K562 (cell line): ENCODE results near the gene CHD6. TPM values are rescaled to one million over a fixed set of nuclear protein-coding genes. Genes with fewer than 3 reads are reported as not detected.

ENCODE experiments used
- HMGXB4 ChIP-seq: sonication (generic); formaldehyde crosslinking; IDR thresholded peaks from 2 replicates; pipeline ENCODE4 v1.8.1; 2023; ENCODE audit warnings: mild to moderate bottlenecking, missing genetic modification reagents
- NCOA1 ChIP-seq: fragments of 450-650 bp; IDR thresholded peaks from 2 replicates; pipeline ENCODE4 v1.6.1; 2016; ENCODE audit warnings: low read depth
- NR3C1 ChIP-seq: sonication (generic); formaldehyde crosslinking; IDR thresholded peaks from 2 replicates; pipeline ENCODE4 v1.8.1; 2022; ENCODE audit warnings: missing genetic modification reagents
- OTX1 ChIP-seq: fragments of 450-650 bp; formaldehyde crosslinking; IDR thresholded peaks from 2 replicates; pipeline ENCODE4 v1.4.0; 2022; ENCODE audit warnings: mild to moderate bottlenecking
- RAD51 ChIP-seq: fragments of 450-650 bp; IDR thresholded peaks from 2 replicates; pipeline ENCODE4 v1.7.1; 2016; ENCODE audit warnings: low read depth, mild to moderate bottlenecking, borderline replicate concordance
- RBFOX2 ChIP-seq: fragments of 200-400 bp; formaldehyde crosslinking; IDR thresholded peaks from 2 replicates; pipeline ENCODE4 v1.6.1; 2017; ENCODE audit warnings: low read depth, mild to moderate bottlenecking, low read length, moderate library complexity
- RERE ChIP-seq: sonication (generic); formaldehyde crosslinking; IDR thresholded peaks from 2 replicates; pipeline ENCODE4 v1.8.0; 2023; ENCODE audit warnings: missing genetic modification reagents, mild to moderate bottlenecking, borderline replicate concordance
- SMC3 ChIP-seq: conservative IDR thresholded peaks from 2 replicates; pipeline ENCODE4 v1.6.1; 2011; ENCODE audit warnings: low read depth, low read length, improper control_type of control experiment; ENCODE audit not compliant: insufficient read depth
- ZFPM2 ChIP-seq: fragments of 250-450 bp; sonication (Bioruptor Pico); IDR thresholded peaks from 2 replicates; pipeline ENCODE4 v1.5.1; 2022; ENCODE audit warnings: mild to moderate bottlenecking
- ZKSCAN1 ChIP-seq: fragments of 150-350 bp; IDR thresholded peaks from 2 replicates; pipeline ENCODE4 v1.6.1; 2016; ENCODE audit warnings: low read depth, low read length
- ZNF174 ChIP-seq: fragments of 250-450 bp; sonication (Bioruptor Pico); IDR thresholded peaks from 2 replicates; pipeline ENCODE4 v1.4.0; 2020; ENCODE audit warnings: mild to moderate bottlenecking
- ZNF253 ChIP-seq: fragments of 250-450 bp; sonication (Bioruptor Pico); conservative IDR thresholded peaks from 2 replicates; pipeline ENCODE4 v1.6.1; 2021; ENCODE audit warnings: mild to moderate bottlenecking
- polyA plus RNA-seq, 8 experiments: library from polyadenylated mRNA; depleted of rRNA in 4 of 8; stranded (reverse) in 5 of 8; unstranded in 3 of 8; fragments of >200 nt; fragmentation: Nextera tagmentation in 2 of 8; fragmentation: Illumina TruSeq in 1 of 8; extraction: Ambion mirVana in 2 of 8; extraction: Trizol in 1 of 8; gene quantifications; 2 replicates each; pipeline versions ENCODE4 v1.2.1 to v1.2.3, GENCODE V29; 2011 to 2014; ENCODE audit warnings: inconsistent platforms in 1 of 8, missing spikeins in 1 of 8
- total RNA-seq, 7 experiments: library from RNA; depleted of rRNA in 6 of 7; stranded (reverse); fragments of >200 nt in 6 of 7; fragmentation: Illumina TruSeq in 2 of 7; extraction: Trizol in 2 of 7; gene quantifications; 2 replicates each; pipeline versions ENCODE4 v1.2.1 to v1.2.3, GENCODE V29; 2011 to 2021; ENCODE audit warnings: low replicate concordance in 1 of 7
- TF ChIP-seq, protein P1 (sequence below): fragments of 450-650 bp; formaldehyde crosslinking; IDR thresholded peaks from 2 replicates; pipeline ENCODE4 v1.4.0; 2022; ENCODE audit warnings: mild to moderate bottlenecking, moderate library complexity
- TF ChIP-seq, protein P2 (sequence below), 2 experiments: fragments of 450-650 bp; conservative IDR thresholded peaks; 2 replicates each; pipeline ENCODE4 v1.6.1; 2017; ENCODE audit warnings: mild to moderate bottlenecking in 2 of 2, moderate library complexity in 2 of 2
- TF ChIP-seq, protein P3 (sequence below): fragments of 200-400 bp; formaldehyde crosslinking; IDR thresholded peaks from 2 replicates; pipeline ENCODE4 v1.6.1; 2017; ENCODE audit warnings: mild to moderate bottlenecking, low read depth, low read length, moderate library complexity

CHD6 gene
- total and polyA plus RNA-seq, 9 of the 15 experiments (the other 6 are each of a cell fraction or from before 2014, with no cell fraction given) = 3.9 to 24.2 (median 12.8) TPM

GRCh38 chr20:41617902-41618806, at the start of gene CHD6 (continued):
- no peak for TF ChIP-seq RAD51
- TF ChIP-seq, protein P1, sequence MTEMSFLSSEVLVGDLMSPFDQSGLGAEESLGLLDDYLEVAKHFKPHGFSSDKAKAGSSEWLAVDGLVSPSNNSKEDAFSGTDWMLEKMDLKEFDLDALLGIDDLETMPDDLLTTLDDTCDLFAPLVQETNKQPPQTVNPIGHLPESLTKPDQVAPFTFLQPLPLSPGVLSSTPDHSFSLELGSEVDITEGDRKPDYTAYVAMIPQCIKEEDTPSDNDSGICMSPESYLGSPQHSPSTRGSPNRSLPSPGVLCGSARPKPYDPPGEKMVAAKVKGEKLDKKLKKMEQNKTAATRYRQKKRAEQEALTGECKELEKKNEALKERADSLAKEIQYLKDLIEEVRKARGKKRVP (CRISPR knock-in tag) = no peak
- no peak for TF ChIP-seq ZKSCAN1
- TF ChIP-seq HMGXB4 = no peak
- TF ChIP-seq, protein P2, sequence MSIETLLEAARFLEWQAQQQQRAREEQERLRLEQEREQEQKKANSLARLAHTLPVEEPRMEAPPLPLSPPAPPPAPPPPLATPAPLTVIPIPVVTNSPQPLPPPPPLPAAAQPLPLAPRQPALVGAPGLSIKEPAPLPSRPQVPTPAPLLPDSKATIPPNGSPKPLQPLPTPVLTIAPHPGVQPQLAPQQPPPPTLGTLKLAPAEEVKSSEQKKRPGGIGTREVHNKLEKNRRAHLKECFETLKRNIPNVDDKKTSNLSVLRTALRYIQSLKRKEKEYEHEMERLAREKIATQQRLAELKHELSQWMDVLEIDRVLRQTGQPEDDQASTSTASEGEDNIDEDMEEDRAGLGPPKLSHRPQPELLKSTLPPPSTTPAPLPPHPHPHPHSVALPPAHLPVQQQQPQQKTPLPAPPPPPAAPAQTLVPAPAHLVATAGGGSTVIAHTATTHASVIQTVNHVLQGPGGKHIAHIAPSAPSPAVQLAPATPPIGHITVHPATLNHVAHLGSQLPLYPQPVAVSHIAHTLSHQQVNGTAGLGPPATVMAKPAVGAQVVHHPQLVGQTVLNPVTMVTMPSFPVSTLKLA (conservative IDR thresholded peaks at IDR 0.05) = peak; percentile 54 to 68; a peak in 3 of 4 replicates
- TF ChIP-seq, protein P3, sequence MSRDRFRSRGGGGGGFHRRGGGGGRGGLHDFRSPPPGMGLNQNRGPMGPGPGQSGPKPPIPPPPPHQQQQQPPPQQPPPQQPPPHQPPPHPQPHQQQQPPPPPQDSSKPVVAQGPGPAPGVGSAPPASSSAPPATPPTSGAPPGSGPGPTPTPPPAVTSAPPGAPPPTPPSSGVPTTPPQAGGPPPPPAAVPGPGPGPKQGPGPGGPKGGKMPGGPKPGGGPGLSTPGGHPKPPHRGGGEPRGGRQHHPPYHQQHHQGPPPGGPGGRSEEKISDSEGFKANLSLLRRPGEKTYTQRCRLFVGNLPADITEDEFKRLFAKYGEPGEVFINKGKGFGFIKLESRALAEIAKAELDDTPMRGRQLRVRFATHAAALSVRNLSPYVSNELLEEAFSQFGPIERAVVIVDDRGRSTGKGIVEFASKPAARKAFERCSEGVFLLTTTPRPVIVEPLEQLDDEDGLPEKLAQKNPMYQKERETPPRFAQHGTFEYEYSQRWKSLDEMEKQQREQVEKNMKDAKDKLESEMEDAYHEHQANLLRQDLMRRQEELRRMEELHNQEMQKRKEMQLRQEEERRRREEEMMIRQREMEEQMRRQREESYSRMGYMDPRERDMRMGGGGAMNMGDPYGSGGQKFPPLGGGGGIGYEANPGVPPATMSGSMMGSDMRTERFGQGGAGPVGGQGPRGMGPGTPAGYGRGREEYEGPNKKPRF = no peak
- TF ChIP-seq SMC3 = no peak
- no peak for TF ChIP-seq NR3C1
- TF ChIP-seq RERE = no peak
- TF ChIP-seq OTX1 = no peak
- TF ChIP-seq ZNF174 (CRISPR knock-in tag) = no peak
- no peak for TF ChIP-seq ZFPM2
- no peak for TF ChIP-seq NCOA1
- peak; percentile 83 for TF ChIP-seq RBFOX2
- no peak for TF ChIP-seq ZNF253 (CRISPR knock-in tag)
